Measurements from ENCODE around the gene MYH8. TPM values are rescaled to one million over a fixed set of nuclear protein-coding genes. Genes with fewer than 3 reads are reported as not detected.

MYH8 gene
- total RNA-seq: under 0.01 TPM in 1 of 2 replicates, not detected in the other

DNA sequence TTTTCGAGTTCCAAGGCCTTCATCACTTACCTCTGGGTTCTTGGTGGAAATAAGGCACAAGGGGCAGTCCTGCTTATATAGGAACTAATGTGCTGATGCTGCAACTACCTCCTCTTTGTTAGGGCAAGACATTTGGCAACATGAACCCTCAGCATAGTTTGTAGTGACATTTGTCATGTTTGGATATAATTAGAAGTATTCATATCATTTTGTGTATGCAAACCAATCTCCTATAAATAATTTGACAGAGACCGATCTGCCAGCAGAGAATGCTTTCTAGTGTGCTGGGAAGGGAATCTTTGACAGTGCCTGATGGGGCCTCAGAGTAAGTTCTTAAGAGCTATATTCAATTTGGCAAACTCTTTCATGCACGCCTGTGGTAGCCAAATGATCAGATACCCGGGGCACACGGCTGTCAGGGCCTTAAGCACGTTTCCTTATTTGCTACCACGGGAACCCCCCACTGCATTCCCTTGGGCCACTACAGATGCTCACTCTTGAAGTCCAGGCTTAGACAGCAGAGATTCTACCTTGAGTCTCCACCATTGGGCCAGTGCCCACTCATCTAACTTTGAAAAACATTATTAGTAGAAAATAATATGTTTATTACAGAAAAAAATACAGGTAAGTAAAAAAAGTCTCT lies at the start of gene MYH8:
TSS of gene MYH8 (minus strand) at position 51 of the 643 bp plus-strand sequence. CDS start 1,723 bp downstream, outside the sequence.

DNA sequence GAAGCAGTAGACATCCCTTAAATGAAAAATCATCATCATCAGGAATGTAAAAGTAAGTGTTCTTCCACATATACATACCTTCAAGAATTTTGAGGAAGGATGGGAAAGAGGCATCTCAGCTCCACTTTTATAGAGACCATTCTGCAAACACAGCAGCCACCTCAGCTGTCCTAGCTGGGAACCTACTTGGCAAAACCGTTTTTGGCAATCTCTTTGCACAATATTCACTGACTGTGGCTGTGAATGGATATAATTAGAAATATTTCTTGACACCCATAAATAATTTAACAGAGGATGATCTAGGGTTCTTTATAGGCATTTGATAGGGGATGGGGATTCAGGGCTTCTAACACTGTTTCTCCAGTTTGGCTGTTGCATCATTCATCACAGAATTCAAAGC lies 47.7 kb upstream of the MYH8 start, which contains the start of gene MYH4:
TSS of gene MYH4 (minus strand) at position 101 of the 400 bp plus-strand sequence. CDS start 2,814 bp downstream, outside the sequence.

GRCh38 chr17:10372906-10373305 lies 48.8 kb downstream of the MYH8 start, which contains the start of gene MYH13:
Gene MYH13 (minus strand): TSS chr17:10373006. CDS start chr17:10364530, 8,476 bp downstream.

Other genes with a start within 250 kb of the MYH8 start
- 15.6 and 17.5 TPM in 2 replicates for gene GAS7, start 223.3 kb downstream of the MYH8 start, total RNA-seq
- gene MYH13, start 48.9 kb downstream of the MYH8 start, total RNA-seq: under 0.01 and 0.09 TPM in 2 replicates
- gene MYH4, start 47.6 kb upstream of the MYH8 start, total RNA-seq: not detected in 2 replicates
- gene MYH1, start 96.6 kb upstream of the MYH8 start, total RNA-seq: 0.09 TPM in 1 of 2 replicates, not detected in the other
- gene MYH2, start 127.7 kb upstream of the MYH8 start, total RNA-seq: under 0.01 and 0.46 TPM in 2 replicates
- 0.43 and 1.1 TPM in 2 replicates for gene MYH3, start 235.4 kb upstream of the MYH8 start, total RNA-seq